GM21367 (cell line): ENCODE results near the gene NTN1.
A peak's percentile ranks its signal among the peaks of the same experiment; 100 is the strongest.
"Not testable (repeated sequence)": the region's sequence is repeated elsewhere in the genome, so short reads cannot be mapped to it uniquely, and the experiment has no call there.

Experiments used
- ATAC-seq: cut with Tn5 transposase; IDR thresholded peaks from one replicate; pipeline ENCODE4 v1.9.1; 2021; ENCODE audit not compliant: unreplicated experiment

The NTN1 gene

GRCh38 chr17:9021158-9021991 lies at the start of gene NTN1:
NTN1 (plus strand) TSS chr17:9021510; CDS start chr17:9022374, 864 bp downstream.
- ATAC-seq = peak; percentile 44

DNA sequence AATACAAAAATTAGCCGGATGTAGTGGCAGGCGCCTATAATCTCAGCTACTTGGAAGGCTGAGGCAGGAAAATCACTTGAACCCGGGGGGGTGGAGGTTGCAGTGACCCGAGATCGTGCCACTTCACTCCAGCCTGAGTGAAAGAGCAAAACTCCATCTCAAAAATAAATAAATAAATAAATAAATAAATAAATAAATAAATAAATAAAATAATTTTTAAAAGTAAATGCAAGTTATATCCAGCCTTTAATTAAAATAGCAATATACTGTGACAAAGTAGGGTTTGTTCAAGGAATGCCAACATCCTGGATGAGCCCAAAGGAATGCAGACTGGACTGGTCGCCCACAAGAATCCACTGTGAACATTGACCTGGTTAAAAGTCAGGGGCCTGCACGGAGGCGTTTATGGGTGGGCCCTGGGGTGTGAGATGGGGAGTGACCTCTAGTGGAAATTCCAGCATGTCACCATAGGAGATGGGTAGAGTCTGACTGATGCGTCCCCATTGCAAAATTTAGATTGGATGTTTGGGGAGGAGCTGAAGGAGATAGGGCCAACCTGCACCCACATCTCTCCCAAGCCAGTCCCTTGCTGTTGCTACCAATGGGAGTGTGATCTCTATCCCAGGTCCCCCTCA lies 46.1 kb upstream of the NTN1 start:
- no peak for ATAC-seq

DNA sequence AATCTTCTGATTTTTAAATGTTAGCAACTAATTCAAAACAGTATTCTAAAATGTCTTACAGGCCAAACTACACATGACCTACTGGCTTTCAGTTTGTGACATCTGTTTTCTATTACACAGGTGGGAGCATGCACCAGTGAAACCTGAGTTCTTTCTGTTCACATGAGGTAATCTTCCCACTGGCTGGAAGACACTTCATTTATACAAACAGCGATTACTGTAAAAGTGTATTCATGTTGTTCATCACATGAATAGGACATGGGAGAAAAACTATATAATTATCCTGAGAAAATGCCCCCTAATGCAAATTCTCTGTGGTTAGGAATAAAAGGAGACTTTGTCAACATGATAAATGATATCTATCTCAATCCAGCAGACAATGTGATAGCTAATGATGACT lies 44.7 kb upstream of the NTN1 start:
- no peak for ATAC-seq

GRCh38 chr17:8979715-8980114 lies 41.6 kb upstream of the NTN1 start:
- ATAC-seq = no peak

- ATAC-seq = no peak
Measured at GRCh38 chr17:8981443-8981842, 39.9 kb upstream of the NTN1 start.

DNA sequence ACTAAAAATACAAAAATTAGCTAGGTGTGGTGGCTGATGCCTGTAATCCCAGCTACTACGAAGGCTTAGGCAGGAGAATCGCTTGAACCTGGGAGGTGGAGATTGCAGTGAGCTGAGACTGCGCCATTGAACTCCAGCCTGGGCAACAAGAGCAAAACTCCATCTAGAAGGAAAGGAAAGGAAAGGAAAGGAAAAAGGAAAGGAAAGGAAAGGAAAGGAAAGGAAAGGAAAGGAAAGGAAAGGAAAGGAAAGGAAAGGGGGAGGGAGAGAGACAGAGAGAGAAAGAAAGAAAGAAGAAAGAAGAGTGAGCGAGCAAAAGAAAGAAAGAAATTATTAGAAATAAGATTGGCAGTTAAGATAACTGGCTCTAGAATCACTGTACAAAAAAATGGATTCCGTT lies 37.1 kb upstream of the NTN1 start:
- not testable (repeated sequence) for ATAC-seq

DNA sequence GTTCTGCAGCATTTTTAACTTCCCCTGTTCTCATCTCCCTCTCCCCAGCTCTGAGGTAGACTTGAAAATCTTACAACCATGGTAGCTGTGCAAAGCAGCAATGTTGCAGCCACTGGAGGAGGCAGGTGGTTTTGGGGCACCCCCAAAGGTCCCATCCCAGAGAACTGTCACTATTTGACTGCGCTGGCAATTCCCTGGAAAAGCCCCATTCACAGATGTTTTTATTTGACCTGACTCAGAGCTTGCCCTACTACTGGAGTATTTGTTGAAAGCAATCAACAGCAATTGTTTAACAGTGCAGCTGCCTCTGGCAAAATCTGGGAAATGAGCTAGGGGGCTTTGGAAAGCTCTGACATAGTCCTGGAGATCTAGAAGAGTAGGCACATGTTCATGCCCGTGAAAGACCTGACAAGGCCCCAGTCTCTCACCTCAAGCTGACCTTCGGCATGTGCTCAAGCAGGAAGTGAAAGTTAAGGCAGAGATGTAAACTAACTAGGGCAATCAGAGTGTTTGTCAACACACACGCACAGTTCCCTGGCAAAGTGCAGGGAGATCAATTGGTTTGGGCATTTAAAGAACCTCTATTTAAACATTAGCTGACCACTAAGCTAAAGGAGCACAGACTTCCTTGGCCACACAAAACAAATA lies 36.1 kb upstream of the NTN1 start:
- ATAC-seq = no peak

- no peak for ATAC-seq
Measured at GRCh38 chr17:8986295-8986694, 35.0 kb upstream of the NTN1 start.

- not testable (repeated sequence) for ATAC-seq
Measured at GRCh38 chr17:8988263-8988935, 32.9 kb upstream of the NTN1 start.

DNA sequence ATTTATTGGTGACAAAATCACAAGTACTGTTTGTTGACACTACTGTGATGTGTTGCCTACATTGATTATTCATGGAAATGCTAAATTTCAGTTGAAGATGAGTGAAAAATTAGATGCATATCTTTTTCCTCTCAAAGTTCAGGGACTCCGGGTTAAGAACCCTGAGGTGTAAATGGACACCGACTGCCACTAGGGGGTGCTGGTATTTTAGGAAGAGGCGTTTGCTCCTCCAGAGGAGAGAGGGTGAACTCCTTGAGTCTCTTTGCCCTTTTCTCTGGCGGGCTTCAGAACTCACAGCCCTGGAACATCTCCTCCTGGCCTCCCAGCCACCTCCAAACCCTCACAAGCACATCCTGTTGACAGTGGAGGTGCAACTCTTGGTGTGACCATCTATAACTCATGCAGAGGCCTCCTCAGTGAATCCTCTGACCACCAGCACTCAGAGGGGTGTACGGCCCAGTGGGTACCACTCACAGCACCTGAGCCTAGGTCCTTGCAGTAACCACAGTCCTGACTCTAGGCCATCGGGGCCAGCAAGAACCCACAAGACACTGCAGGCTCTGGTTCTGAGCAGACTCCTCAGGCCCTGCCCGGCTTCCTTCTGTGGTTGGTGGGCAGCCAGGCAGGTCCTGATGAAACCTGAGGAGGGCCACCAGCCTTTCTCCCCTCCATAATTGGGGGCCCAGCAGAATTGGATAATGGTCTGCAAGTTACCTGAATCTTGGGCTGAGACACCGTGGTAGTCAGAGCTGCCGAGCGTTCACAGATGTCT lies 29.6 kb upstream of the NTN1 start:
- ATAC-seq = no peak

DNA sequence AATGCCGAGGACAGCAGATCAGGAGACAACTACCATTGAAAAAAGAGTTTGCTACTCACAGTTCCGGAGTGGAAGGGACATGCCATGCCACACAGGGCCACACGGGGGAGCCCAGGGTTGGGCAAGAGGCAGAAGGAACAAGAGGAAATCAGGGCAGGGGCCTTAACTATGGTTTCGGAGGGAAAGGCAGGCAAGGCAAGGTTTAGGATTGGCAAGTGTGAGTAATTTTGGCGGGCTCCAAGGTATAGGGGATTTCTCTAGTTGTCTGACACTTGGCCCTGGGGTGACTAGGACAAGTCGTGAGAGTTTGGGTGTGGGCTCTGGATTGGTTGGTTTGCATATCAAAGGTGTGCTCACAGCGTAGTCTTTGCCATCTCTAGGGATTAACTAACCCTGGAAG lies 27.0 kb upstream of the NTN1 start:
- ATAC-seq = no peak

DNA sequence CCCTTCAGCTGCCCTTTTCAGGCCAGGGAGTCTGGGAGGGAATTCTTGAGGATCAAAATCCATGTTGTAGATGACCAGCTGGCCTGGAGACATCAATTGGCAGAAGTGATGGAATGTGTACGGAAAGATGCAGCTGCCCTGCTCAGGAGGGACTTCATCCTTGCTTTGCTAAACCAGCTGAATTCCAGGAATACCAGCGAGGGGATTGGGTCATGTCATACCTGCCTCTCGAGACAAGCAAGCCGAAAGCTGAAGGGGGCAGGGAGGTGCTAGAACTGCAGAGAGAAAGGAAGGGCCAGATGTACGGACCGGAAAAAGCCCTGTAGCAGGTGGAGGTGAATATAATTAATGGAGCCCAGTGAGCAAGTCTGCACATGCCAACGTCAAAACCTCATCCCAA lies 25.6 kb upstream of the NTN1 start:
- ATAC-seq = no peak

DNA sequence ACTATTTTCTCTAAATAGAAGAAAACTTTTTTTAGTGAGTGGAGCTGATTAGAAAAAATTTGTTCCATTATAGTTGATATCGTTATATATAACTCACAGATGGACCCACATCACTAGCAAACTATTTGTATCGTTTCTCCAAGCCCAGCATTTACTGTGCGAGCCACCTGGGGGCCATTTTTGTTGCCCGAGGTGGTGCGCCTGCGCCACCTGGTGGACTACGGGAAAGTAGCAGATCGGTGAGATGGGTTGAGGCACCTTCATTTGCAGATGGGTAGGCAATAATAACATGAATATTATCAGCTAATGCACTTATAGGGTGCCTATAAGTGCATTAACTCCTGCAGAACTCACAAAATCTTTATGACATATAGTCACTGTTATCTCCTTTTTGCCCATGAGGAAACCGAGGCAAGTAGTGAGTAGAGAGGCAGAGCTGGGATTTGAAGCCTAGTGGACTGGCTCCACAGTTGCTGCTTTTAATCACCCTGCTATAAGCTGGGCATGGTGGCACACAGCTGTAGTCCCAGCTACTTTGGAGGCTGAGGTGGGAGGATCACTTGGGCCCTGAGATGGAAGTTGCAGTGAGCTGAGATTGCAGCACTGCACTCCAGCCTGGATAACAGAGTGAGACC lies 23.2 kb upstream of the NTN1 start:
- ATAC-seq = no peak

DNA sequence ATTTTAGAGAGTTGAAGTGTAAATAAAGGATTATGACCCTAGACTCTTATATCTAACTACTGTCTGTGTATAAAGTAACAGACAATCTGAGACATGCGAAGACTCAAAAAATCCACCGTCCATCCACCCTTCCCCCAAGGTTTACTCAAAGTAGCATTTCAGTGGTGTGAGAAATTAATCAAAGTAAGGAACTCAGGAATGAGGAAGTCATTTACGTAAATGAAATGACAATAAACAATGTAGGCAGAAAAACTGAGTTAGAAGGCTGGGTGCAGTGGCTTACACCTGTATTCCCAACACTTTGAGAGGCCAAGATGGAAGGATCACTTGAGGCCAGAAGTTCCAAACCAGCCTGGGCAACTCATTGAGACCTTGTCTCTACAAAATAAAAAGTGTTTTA lies 19.8 kb upstream of the NTN1 start:
- no peak for ATAC-seq

DNA sequence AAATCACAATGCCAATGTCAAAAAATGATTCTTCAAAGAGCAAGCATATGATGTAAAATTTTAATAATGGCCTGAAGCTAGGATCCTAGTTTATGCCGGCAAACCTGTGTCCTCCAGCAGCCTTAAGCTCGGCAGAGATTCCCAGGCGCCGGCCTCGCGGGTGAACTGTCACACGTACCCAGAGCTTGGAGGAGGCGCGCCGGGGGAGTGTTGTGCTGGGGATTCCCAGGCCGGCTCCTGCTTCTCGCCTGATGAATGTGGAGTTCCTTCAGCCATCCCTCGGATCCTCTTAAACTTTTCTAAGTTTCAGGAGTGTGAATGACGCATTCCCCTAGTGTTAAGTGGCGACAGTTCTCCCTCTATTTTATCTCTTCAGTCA lies 19.1 kb upstream of the NTN1 start:
- no peak for ATAC-seq

DNA sequence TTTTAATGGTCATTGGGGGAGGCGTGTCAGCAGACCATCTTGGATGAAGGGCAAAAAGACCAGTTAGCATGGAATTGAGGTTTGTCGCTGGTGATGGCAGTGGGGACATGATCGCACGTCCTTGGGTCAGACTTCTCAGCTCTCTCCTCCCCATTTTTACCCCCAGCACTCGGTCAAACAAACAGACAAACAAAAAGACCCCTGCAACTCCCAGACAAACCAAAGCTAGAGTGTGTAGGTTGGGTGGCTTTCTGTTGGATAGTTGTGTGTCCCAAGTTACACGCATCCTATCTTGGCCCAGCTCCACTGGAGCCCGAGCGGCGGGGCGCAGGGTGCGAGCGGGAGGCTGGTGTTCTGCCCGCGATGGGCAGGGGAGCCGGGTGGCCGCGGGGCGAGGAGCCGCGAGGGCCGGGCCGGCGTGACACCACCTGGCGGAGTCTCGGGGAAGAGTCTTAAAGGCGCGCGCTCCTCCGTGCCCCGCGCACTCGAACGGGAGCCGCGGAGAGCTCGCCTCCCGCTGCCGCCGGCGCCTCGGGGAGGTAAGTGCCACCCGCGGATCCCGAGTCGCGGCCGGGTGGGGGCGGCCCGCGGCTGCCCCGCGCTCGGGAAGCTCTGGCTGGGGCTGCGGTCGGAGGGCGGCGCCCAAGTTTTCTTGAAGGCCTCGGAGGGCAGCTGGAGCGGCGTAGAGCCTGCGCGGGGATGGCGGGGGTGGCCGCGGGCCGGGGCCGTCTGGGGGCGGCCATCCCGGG lies 18.5 kb upstream of the NTN1 start:
- ATAC-seq = no peak

- ATAC-seq = no peak
Measured at GRCh38 chr17:9003355-9004131, 17.8 kb upstream of the NTN1 start.

DNA sequence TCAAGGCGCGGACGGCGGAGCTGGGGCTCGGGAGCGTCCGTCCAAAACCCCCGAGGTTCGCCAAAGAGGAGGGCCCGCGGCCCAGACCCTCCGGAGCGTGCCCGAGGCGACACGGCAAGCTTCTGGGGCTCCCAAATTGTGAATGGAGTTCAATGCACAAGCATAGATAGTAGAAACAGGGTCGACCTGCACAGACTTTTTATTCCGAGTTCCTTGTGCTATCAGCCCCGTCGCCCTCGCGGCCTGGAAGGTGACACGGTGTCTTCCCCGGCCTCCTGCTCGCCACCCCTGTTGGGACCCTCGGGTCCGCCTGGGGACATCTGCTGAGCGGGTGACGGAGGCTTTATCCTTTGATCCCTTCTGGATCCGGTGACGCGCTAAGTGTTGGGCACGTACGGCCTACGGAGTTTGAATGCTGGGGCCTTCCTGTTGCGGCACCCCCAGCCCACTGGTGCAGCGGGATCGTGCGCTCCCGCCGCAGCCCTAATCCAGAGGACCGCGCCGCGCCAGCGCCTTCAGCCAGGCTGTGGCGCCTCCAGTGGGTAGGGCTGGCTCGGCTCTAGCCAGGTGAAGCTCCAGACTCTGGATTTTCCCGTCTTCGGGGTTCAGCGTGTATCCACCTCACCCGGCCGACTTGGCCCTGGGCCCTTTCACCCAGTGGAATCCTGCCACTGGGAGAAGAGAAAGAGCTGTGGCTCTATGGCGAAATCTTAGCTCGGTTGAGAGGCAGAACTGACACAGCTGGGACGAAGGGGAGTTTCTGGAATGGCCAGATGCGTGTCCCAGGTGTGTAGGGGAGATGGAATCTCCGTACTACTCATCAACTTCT lies 17.0 kb upstream of the NTN1 start:
- ATAC-seq = no peak
